Nephron (organoid): ENCODE data around the gene CPLX1.

Source experiments
- H3K27ac Mint-ChIP-seq, 3 experiments: 2 replicates each; pipeline ENCODE4 v1.8.0; 2020; ENCODE audit warnings: mixed read lengths in 3 of 3, mild to moderate bottlenecking in 2 of 3, moderate library complexity in 1 of 3
- H3K27me3 Mint-ChIP-seq: 2 replicates; pipeline ENCODE4 v1.8.0; 2021; ENCODE audit warnings: low read depth, mild to moderate bottlenecking, moderate library complexity, mixed read lengths
- H3K36me3 Mint-ChIP-seq: 2 replicates; pipeline ENCODE4 v1.8.0; 2020; ENCODE audit warnings: low read depth, mixed read lengths
- H3K4me1 Mint-ChIP-seq: 2 replicates; pipeline ENCODE4 v1.8.0; 2020; ENCODE audit warnings: mixed read lengths
- H3K4me3 Mint-ChIP-seq, 3 experiments: 2 replicates each; pipeline ENCODE4 v1.8.0; 2020; ENCODE audit warnings: mild to moderate bottlenecking in 3 of 3, mixed read lengths in 3 of 3, moderate library complexity in 2 of 3
- H3K9me3 Mint-ChIP-seq: 2 replicates; pipeline ENCODE4 v1.8.0; 2020; ENCODE audit warnings: mixed read lengths
- CTCF ChIP-seq, 3 experiments: fragments of 200-600 bp; sonication (generic); IDR thresholded peaks; one replicate each; pipeline ENCODE4 v1.5.0; 2021; ENCODE audit warnings: antibody characterized with exemption in 3 of 3; ENCODE audit not compliant: unreplicated experiment in 3 of 3

CPLX1 gene

GRCh38 chr4:866068-866760 lies 40.3 kb upstream of the CPLX1 start:
- Mint-ChIP-seq H3K4me1 (no peaks in the 10 kb centered on the region), H3K36me3 (peaks cover 54% of the 10 kb centered on the region), H3K27ac (no peak overlapping the region), H3K4me3 (no peak overlapping the region), H3K9me3 (peaks cover 13% of the 10 kb centered on the region), H3K27me3 (no peaks in the 10 kb centered on the region)
- no peak for TF ChIP-seq CTCF (IDR thresholded peaks at IDR 0.05; ENCODE audit: unreplicated experiment in 3 of 3)

DNA sequence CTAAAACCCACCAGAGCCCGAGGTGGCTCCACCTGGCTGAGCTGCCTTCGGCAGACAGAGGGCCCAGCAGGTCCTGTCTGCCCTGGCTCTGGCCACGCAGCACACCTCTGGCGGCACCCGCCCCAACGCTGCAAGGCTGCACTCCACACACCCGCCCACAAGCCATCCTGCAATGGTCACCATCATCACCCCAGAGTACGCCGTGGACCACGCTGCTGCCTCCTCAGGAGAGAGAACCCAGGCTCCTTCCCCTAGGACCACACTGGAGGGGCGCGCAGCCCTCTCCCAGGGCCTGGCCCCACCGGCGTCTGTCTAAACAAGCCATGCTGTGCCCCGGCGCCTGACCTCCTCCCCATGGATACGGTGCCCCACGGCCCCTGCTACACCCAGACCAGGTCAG lies 39.6 kb upstream of the CPLX1 start:
- H3K27ac Mint-ChIP-seq = no peak overlapping the region
- no peak overlapping the region for H3K4me3 Mint-ChIP-seq
- peaks cover 57% of the 10 kb centered on the region for H3K36me3 Mint-ChIP-seq
- H3K27me3 Mint-ChIP-seq = no peaks in the 10 kb centered on the region
- no peaks in the 10 kb centered on the region for H3K4me1 Mint-ChIP-seq
- no peak for TF ChIP-seq CTCF (IDR thresholded peaks at IDR 0.05; ENCODE audit: unreplicated experiment in 3 of 3)
- peaks cover 13% of the 10 kb centered on the region for H3K9me3 Mint-ChIP-seq

DNA sequence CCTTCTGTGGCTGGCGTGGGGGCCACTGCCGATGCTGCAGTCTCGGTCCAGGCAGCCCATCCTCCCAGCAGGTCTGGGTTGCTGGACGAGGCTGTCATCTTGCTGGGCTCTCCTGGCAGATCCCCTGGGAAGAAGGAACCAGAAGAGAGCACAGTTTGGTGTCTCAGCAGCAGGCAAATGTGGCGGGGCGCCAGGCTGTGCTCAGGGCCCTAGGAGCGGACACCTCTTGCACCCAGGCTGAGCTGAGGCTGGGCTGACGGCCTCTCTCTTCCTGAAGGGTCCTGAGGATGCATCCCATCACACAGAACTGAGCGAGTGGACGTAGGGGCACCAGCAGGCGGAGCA lies 39.2 kb upstream of the CPLX1 start:
- H3K27me3 Mint-ChIP-seq = no peaks in the 10 kb centered on the region
- H3K4me1 Mint-ChIP-seq = no peaks in the 10 kb centered on the region
- peaks cover 57% of the 10 kb centered on the region for H3K36me3 Mint-ChIP-seq
- TF ChIP-seq CTCF (IDR thresholded peaks at IDR 0.05; ENCODE audit: unreplicated experiment in 3 of 3) = no peak
- H3K4me3 Mint-ChIP-seq = no peak overlapping the region
- peaks cover 13% of the 10 kb centered on the region for H3K9me3 Mint-ChIP-seq
- no peak overlapping the region for H3K27ac Mint-ChIP-seq

DNA sequence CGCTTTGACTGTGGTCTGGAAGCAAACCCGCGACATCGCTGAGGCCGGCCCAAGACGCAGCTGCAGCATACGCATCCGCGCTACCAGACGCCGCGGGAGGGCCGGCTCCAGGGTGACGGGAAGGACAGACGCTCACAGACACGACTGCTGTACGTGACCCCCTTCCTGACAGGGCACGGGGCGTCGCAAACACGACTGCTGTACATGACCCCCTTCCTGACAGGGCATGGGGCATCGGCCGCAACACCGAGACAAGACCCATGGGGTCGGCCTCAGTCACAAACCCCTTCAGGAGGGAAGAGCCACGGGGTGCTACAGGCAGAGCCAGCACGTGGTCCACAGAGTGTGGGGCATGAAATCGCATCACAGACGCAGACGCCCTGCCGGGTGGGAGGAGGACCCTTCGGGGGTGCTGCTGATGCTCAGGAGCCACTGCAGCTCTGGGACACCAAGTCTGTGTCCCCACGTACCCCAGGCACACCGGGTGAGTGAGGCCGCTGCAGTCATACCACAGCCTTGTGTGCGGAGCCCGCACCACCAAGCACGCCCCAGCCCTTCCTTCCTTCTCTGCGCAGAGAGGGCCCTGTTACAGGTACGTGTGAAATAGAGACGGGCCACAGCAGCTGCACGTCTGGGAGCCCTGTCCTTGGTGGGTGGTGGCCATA lies 38.7 kb upstream of the CPLX1 start:
- Mint-ChIP-seq H3K4me3 (no peak overlapping the region), H3K27me3 (no peaks in the 10 kb centered on the region), H3K36me3 (peaks cover 57% of the 10 kb centered on the region), H3K27ac (no peak overlapping the region), H3K4me1 (peaks cover 3% of the 10 kb centered on the region), H3K9me3 (peaks cover 13% of the 10 kb centered on the region)
- no peak for TF ChIP-seq CTCF (IDR thresholded peaks at IDR 0.05; ENCODE audit: unreplicated experiment in 3 of 3)

GRCh38 chr4:860561-860960 lies 34.6 kb upstream of the CPLX1 start:
- no peak overlapping the region for H3K27ac Mint-ChIP-seq
- no peak for TF ChIP-seq CTCF (IDR thresholded peaks at IDR 0.05; ENCODE audit: unreplicated experiment in 3 of 3)
- no peak overlapping the region for H3K4me3 Mint-ChIP-seq
- peaks cover 80% of the 10 kb centered on the region for H3K36me3 Mint-ChIP-seq
- no peaks in the 10 kb centered on the region for H3K27me3 Mint-ChIP-seq
- peaks cover 13% of the 10 kb centered on the region for H3K9me3 Mint-ChIP-seq
- peaks cover 18% of the 10 kb centered on the region for H3K4me1 Mint-ChIP-seq

DNA sequence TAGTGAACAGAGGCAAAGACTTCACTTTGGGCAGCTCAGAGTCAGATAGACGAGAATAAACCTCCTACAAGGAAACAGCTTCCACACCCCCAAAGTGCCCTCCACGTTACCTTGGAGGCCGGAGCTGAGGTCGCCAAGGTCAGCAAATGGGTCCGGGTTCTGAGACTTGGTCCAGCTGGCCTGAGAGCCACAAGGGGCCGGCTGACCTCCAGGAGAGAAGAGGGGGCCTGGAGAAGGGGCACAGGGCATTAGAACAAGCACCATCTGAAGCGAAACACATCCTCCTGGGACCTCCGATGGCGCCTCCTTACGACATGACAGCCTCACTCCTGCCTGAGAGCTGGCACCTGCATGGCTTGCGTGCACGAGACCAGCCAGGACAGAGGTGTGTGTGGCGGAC lies 33.6 kb upstream of the CPLX1 start:
- TF ChIP-seq CTCF (IDR thresholded peaks at IDR 0.05; ENCODE audit: unreplicated experiment in 3 of 3) = no peak
- Mint-ChIP-seq H3K9me3 (peaks cover 13% of the 10 kb centered on the region), H3K4me3 (no peak overlapping the region), H3K27me3 (no peaks in the 10 kb centered on the region), H3K36me3 (peaks cover 84% of the 10 kb centered on the region), H3K27ac (no peak overlapping the region), H3K4me1 (peaks cover 18% of the 10 kb centered on the region)
